Caco-2 (cell line): ENCODE results near the gene PPT1. TPM values are rescaled to one million over a fixed set of nuclear protein-coding genes. Genes with fewer than 3 reads are reported as not detected.
A peak's percentile ranks its signal among the peaks of the same experiment; 100 is the strongest.

ENCODE experiments used
- BruUV-seq: library from RNA; stranded (reverse); fragments of 400-500 nt; replicated peaks from 2 replicates; lab custom pipeline; 2021; lab: Mats Ljungman, UMichigan
- CTCF ChIA-PET: fragments of 300-600 bp; sonication (Branson Sonifier 250); formaldehyde crosslinking; loops from one replicate; lab custom pipeline; 2022; ENCODE audit warnings: antibody characterized with exemption; lab: Charles Lee
- POLR2A ChIA-PET: fragments of 300-600 bp; sonication (Branson Sonifier 250); formaldehyde crosslinking; loops from one replicate; lab custom pipeline; 2022; ENCODE audit warnings: antibody characterized with exemption; lab: Charles Lee
- DNase-seq, 2 experiments: peaks; one replicate each; pipeline versions ENCODE4 v3.0.0 to v3.0.0-alpha.2; 2020 to 2022
- H3K27me3 ChIP-seq: replicated peaks from 2 replicates; pipeline ENCODE4 v1.6.0; 2011; ENCODE audit warnings: low read length; ENCODE audit not compliant: control insufficient read depth, insufficient read depth
- H3K36me3 ChIP-seq: 2 replicates; pipeline ENCODE4 v1.5.1; 2011; ENCODE audit warnings: low read length; ENCODE audit not compliant: control insufficient read depth, insufficient read depth
- H3K4me1 ChIP-seq: fragments of 250-450 bp; sonication (Bioruptor Pico); 2 replicates; pipeline ENCODE4 v1.5.1; 2020; ENCODE audit warnings: mild to moderate bottlenecking
- H3K4me3 ChIP-seq: 2 replicates; pipeline ENCODE4 v1.5.1; 2011; ENCODE audit warnings: low read depth, mild to moderate bottlenecking, control low read depth, low read length
- H3K9me3 ChIP-seq: fragments of 250-450 bp; sonication (Bioruptor Pico); 2 replicates; pipeline ENCODE4 v1.5.1; 2020; ENCODE audit warnings: mild to moderate bottlenecking, moderate library complexity
- H3K27ac Mint-ChIP-seq: one replicate; pipeline ENCODE4 v1.8.0; 2022; ENCODE audit warnings: mixed read lengths; ENCODE audit not compliant: unreplicated experiment
- H3K27me3 Mint-ChIP-seq: one replicate; pipeline ENCODE4 v1.8.0; 2022; ENCODE audit warnings: mixed read lengths; ENCODE audit not compliant: insufficient read depth, unreplicated experiment
- H3K36me3 Mint-ChIP-seq: one replicate; pipeline ENCODE4 v1.8.0; 2022; ENCODE audit warnings: mild to moderate bottlenecking, mixed read lengths; ENCODE audit not compliant: insufficient read depth, unreplicated experiment
- H3K4me1 Mint-ChIP-seq: one replicate; pipeline ENCODE4 v1.8.0; 2022; ENCODE audit warnings: low read depth, mixed read lengths; ENCODE audit not compliant: unreplicated experiment
- H3K4me3 Mint-ChIP-seq: one replicate; pipeline ENCODE4 v1.8.0; 2022; ENCODE audit warnings: mild to moderate bottlenecking, moderate library complexity, mixed read lengths; ENCODE audit not compliant: unreplicated experiment
- H3K9me3 Mint-ChIP-seq: one replicate; pipeline ENCODE4 v1.8.0; 2022; ENCODE audit warnings: mixed read lengths; ENCODE audit not compliant: unreplicated experiment
- CTCF ChIP-seq, 2 experiments: fragments of 200-600 bp in 1 of 2; IDR thresholded peaks; 1 replicate in 1 of 2; 2 replicates in 1 of 2; pipeline versions ENCODE4 v1.5.1 to v1.8.0; 2011 to 2022; ENCODE audit warnings: antibody characterized with exemption in 1 of 2, control low read depth in 1 of 2, inconsistent platforms in 1 of 2, low read depth in 1 of 2, low read length in 1 of 2, mild to moderate bottlenecking in 1 of 2, moderate library complexity in 1 of 2; ENCODE audit not compliant: insufficient read depth in 1 of 2, severe bottlenecking in 1 of 2, unreplicated experiment in 1 of 2
- intact Hi-C: fragments of 100-400 bp; cut with micrococcal nuclease; formaldehyde crosslinking; loops from one replicate; pipeline ENCODE4 v1.10.0; 2022; ENCODE audit not compliant: unreplicated experiment
- total RNA-seq: library from RNA; stranded (reverse); gene quantifications from 2 replicates; pipeline ENCODE4 v1.2.3, GENCODE V29; 2022

PPT1 gene
- total RNA-seq, 1 experiment from 2014 or later, result 144 TPM

- H3K4me3 Mint-ChIP-seq, result peak overlapping the region; percentile 83
- Histone ChIP-seq H3K27me3 (no peaks in the 10 kb centered on the region), H3K9me3 (no peaks in the 10 kb centered on the region), H3K36me3 (no peaks in the 10 kb centered on the region), H3K4me3 (no peak overlapping the region), H3K4me1 (peaks cover 5% of the 10 kb centered on the region; the same call in 1 of the 2 replicates)
- POLR2A ChIA-PET, result no interaction called here
- H3K36me3 Mint-ChIP-seq, result peaks cover 41% of the 10 kb centered on the region
- H3K9me3 Mint-ChIP-seq, result no peaks in the 10 kb centered on the region
- H3K27me3 Mint-ChIP-seq, result no peaks in the 10 kb centered on the region
- H3K4me1 Mint-ChIP-seq, result peaks cover 24% of the 10 kb centered on the region
- intact Hi-C loops, result no loop called here
- TF ChIP-seq CTCF (IDR thresholded peaks at IDR 0.05; ENCODE audit: insufficient read depth in 1 of 2, low read depth in 1 of 2, low read length in 1 of 2, severe bottlenecking in 1 of 2, unreplicated experiment in 1 of 2), result no peak
- CTCF ChIA-PET, result no interaction called here
- DNase-seq, result no peak
- no TSS peak for BruUV-seq
- peak overlapping the region; percentile 15 for H3K27ac Mint-ChIP-seq
Measured at GRCh38 chr1:40042341-40042740, 54.7 kb downstream of the PPT1 start.

- H3K36me3 Mint-ChIP-seq, result peaks cover 41% of the 10 kb centered on the region
- Histone ChIP-seq H3K4me3 (peak overlapping the region; percentile 63), H3K9me3 (no peaks in the 10 kb centered on the region), H3K4me1 (peaks cover 5% of the 10 kb centered on the region; the same call in 1 of the 2 replicates), H3K36me3 (no peaks in the 10 kb centered on the region), H3K27me3 (no peaks in the 10 kb centered on the region)
- peak overlapping the region; percentile 96 for H3K27ac Mint-ChIP-seq
- no peak for TF ChIP-seq CTCF (IDR thresholded peaks at IDR 0.05; ENCODE audit: insufficient read depth in 1 of 2, low read depth in 1 of 2, low read length in 1 of 2, severe bottlenecking in 1 of 2, unreplicated experiment in 1 of 2)
- no peaks in the 10 kb centered on the region for H3K27me3 Mint-ChIP-seq
- H3K9me3 Mint-ChIP-seq, result no peaks in the 10 kb centered on the region
- peak overlapping the region; percentile 83 for H3K4me3 Mint-ChIP-seq
- BruUV-seq, result no TSS peak
- POLR2A ChIA-PET, result no interaction called here
- CTCF ChIA-PET, result interaction anchor here (1.6 kb wide), 1 partner anchor 139 kb away, joined by 5 read pairs; no protein-coding TSS in a partner anchor
- intact Hi-C loops, result no loop called here
- no peak for DNase-seq
- H3K4me1 Mint-ChIP-seq, result peaks cover 24% of the 10 kb centered on the region
Measured at GRCh38 chr1:40041466-40041838, 55.6 kb downstream of the PPT1 start.

GRCh38 chr1:40040511-40041465 lies 56.3 kb downstream of the PPT1 start, which contains the start of gene CAP1:
CAP1 (plus strand) TSS chr1:40040729; CDS start chr1:40059347, 18,618 bp downstream.
- H3K4me1 Mint-ChIP-seq, result peaks cover 24% of the 10 kb centered on the region
- Histone ChIP-seq H3K4me3 (peak within 1 kb of the TSS; percentile 81), H3K4me1 (peaks cover 5% of the 10 kb centered on the region; the same call in 1 of the 2 replicates), H3K36me3 (no peaks in the 10 kb centered on the region), H3K27me3 (no peaks in the 10 kb centered on the region), H3K9me3 (no peaks in the 10 kb centered on the region)
- H3K27ac Mint-ChIP-seq, result peak within 1 kb of the TSS; percentile 96
- H3K27me3 Mint-ChIP-seq, result no peaks in the 10 kb centered on the region
- peak within 1 kb of the TSS; percentile 83 for H3K4me3 Mint-ChIP-seq
- TF ChIP-seq CTCF (IDR thresholded peaks at IDR 0.05; ENCODE audit: insufficient read depth in 1 of 2, low read depth in 1 of 2, low read length in 1 of 2, severe bottlenecking in 1 of 2, unreplicated experiment in 1 of 2), result no peak
- POLR2A ChIA-PET, result interaction anchor here (0.6 to 1.2 kb wide), 4 partner anchors 15 to 662 kb away, joined by 3 to 13 read pairs (median 5); partner anchors contain the start of gene MYCL
- peaks cover 41% of the 10 kb centered on the region for H3K36me3 Mint-ChIP-seq
- BruUV-seq, result TSS peak; percentile 73
- CTCF ChIA-PET, result interaction anchor here (0.6 to 1.8 kb wide), 6 partner anchors 10 to 364 kb away, joined by 3 to 5 read pairs (median 4); partner anchors contain the start of gene SMAP2
- intact Hi-C loops, result no loop called here
- H3K9me3 Mint-ChIP-seq, result no peaks in the 10 kb centered on the region
- peak; percentile 96 to 97 for DNase-seq
